Measurements from ENCODE around the gene CRIP2. TPM values are rescaled to one million over a fixed set of nuclear protein-coding genes. Genes with fewer than 3 reads are reported as not detected.

Gene CRIP2
- total and polyA plus RNA-seq, 2 donors (not counting 1 experiment from before 2014, with no cell fraction given) = 6.0 to 81.6 TPM

DNA sequence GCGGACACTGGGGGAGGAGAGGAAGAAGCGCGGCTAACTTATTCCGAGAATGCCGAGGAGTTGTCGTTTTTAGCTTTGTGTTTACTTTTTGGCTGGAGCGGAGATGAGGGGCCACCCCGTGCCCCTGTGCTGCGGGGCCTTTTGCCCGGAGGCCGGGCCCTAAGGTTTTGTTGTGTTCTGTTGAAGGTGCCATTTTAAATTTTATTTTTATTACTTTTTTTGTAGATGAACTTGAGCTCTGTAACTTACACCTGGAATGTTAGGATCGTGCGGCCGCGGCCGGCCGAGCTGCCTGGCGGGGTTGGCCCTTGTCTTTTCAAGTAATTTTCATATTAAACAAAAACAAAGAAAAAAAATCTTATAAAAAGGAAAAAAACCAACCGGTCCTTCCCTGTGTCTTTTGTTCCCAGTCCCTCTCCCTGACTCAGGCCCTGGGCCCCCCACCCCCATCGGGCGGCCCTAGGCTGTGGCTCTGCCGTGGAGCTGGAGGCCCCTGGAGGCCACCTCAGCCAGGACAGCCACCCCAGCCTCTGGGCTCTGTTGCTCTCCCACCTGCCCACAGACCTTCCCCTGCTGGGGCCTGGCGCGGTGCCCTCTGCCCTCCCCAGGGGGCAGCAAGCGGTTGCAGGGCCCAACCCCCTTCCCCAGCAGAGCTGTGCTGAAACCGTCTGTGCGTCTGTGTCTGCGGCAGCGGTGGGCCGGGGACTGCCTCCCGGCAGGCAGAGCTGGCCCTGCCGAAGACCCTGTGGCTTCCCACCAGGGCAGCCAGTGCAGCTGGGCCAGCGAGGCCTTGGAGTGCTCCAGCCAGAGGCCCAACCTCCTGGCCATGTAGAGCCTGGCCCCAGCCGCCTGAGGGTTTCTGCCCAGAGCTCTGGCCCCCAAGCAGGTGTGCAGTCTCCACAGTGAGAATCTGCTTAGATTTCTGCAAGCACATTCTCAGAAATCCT lies 4.0 kb upstream of the CRIP2 start:
- no peak overlapping the region for H3K4me3 Mint-ChIP-seq
- H4K20me1 ChIP-seq (ENCODE audit: control insufficient read depth, insufficient read depth, low read length, poor library complexity, severe bottlenecking) = peaks cover 14% of the 10 kb centered on the region
- DNase-seq (no peak), ATAC-seq (ENCODE audit: low read depth) (no peak)
- no peaks in the 10 kb centered on the region for H3K9me3 Mint-ChIP-seq (ENCODE audit: insufficient read depth)
- CTCF ChIA-PET = interaction anchor here (1.4 to 2.6 kb wide), 5 partner anchors 11 to 58 kb away, joined by 4 to 9 read pairs (median 7); partner anchors contain the start of gene TEDC1
- no peak overlapping the region for H3K27ac ChIP-seq (ENCODE audit: low read length in 2 of 2)
- H3K4me1 ChIP-seq (ENCODE audit: control insufficient read depth in 2 of 2, insufficient read depth in 2 of 2, low read length in 2 of 2) = peaks cover 17 to 23% of the 10 kb centered on the region in 2 donors
- H3K27ac Mint-ChIP-seq = no peak overlapping the region
- H3K4me2 ChIP-seq (replicated peaks; ENCODE audit: low read depth, low read length, poor library complexity, severe bottlenecking) = no peak overlapping the region
- H3K36me3 ChIP-seq (replicated peaks in 1 of 2; ENCODE audit: control extremely low read depth in 1 of 2, control insufficient read depth in 1 of 2, extremely low read depth in 1 of 2, insufficient read depth in 2 of 2, low read length in 1 of 2) = peaks cover 0 to 7% of the 10 kb centered on the region in 2 experiments
- H3K27me3 ChIP-seq (replicated peaks in 1 of 4; ENCODE audit: control extremely low read depth in 1 of 4, control insufficient read depth in 3 of 4, insufficient read depth in 4 of 4, low read length in 3 of 4) = peaks cover 0 to 30% (median 4%) of the 10 kb centered on the region in 4 experiments
- H3K27me3 Mint-ChIP-seq = no peaks in the 10 kb centered on the region
- peaks cover 18% of the 10 kb centered on the region for H3K4me1 Mint-ChIP-seq
- H2AFZ ChIP-seq (ENCODE audit: insufficient read depth, low read depth, low read length, poor library complexity, severe bottlenecking) = no peak overlapping the region
- POLR2A ChIA-PET = no interaction called here
- peaks cover 0 to 16% (median 0%) of the 10 kb centered on the region in 3 donors for H3K9me3 ChIP-seq (ENCODE audit: control extremely low read depth in 1 of 3, control insufficient read depth in 2 of 3, insufficient read depth in 1 of 3, low read length in 2 of 3)
- no peak for TF ChIP-seq CTCF (IDR thresholded peaks at IDR 0.05)
- TF ChIP-seq EZH2 (IDR thresholded peaks at IDR 0.05; ENCODE audit: borderline replicate concordance, insufficient read depth, low read depth, low read length, poor library complexity, severe bottlenecking) = no peak
- no peaks in the 10 kb centered on the region for H3K79me2 ChIP-seq (ENCODE audit: control insufficient read depth, insufficient read depth, low read length)
- 37% methylated on average over 20 of the region's 34 CpGs for WGBS (ENCODE audit: insufficient coverage)
- H3K4me3 ChIP-seq (ENCODE audit: control extremely low read depth in 1 of 5, extremely low read depth in 1 of 5, insufficient read depth in 1 of 5, low read depth in 2 of 5, low read length in 4 of 5) = no peak overlapping the region
- intact Hi-C loops (cut with micrococcal nuclease) = no loop called here
- no peak overlapping the region for H3K9ac ChIP-seq (ENCODE audit: low read length)

Data from B cell (primary cell).